GM12878 (cell line): ENCODE measurements around the gene SLC43A3. TPM values are rescaled to one million over a fixed set of nuclear protein-coding genes. Genes with fewer than 3 reads are reported as not detected.

ENCODE experiments used
- ATAC-seq: fragments of 200-7000 bp; cut with Tn5 transposase; 3 replicates; pipeline ENCODE4 v1.9.1; 2020; ENCODE audit warnings: mild to moderate bottlenecking, moderate library complexity
- BruUV-seq: library from RNA; stranded (reverse); fragments of 400-500 nt; replicated peaks from 2 replicates; lab custom pipeline; 2021; lab: Mats Ljungman, UMichigan
- CTCF ChIA-PET: fragments of 300-600 bp; sonication (Branson Sonifier 250); formaldehyde crosslinking; extraction: SDS; loops from one replicate; lab custom pipeline; 2021; ENCODE audit warnings: inconsistent platforms; lab: Yijun Ruan, JAX
- POLR2A ChIA-PET: fragments of 350-600 bp; formaldehyde crosslinking; extraction: SDS; loops from one replicate; lab custom pipeline; 2021; ENCODE audit warnings: inconsistent platforms; lab: Charles Lee
- RAD21 ChIA-PET: fragments of 300-600 bp; sonication (Branson Sonifier 250); formaldehyde crosslinking; loops from one replicate; lab custom pipeline; 2023; ENCODE audit warnings: antibody characterized with exemption; ENCODE audit not compliant: unreplicated experiment; lab: Charles Lee
- SMC1A ChIA-PET: fragments of 300-600 bp; sonication (Branson Sonifier 250); formaldehyde crosslinking; loops from one replicate; lab custom pipeline; 2023; ENCODE audit not compliant: unreplicated experiment, uncharacterized antibody; lab: Charles Lee
- DNase-seq: peaks from one replicate; pipeline ENCODE4 v3.0.0-alpha.2; 2011; ENCODE audit warnings: low read depth, low spot score
- FAIRE-seq: peaks from 3 replicates; lab custom pipeline; 2011; peaks lifted over from hg19 to GRCh38; lab: Jason Lieb, UNC
- H2AFZ ChIP-seq: 2 replicates; pipeline ENCODE4 v1.6.0; 2011; ENCODE audit warnings: low read depth, low read length, control low read depth; ENCODE audit not compliant: control insufficient read depth
- H3K27ac ChIP-seq: 2 replicates; pipeline ENCODE4 v1.5.1; 2011; ENCODE audit warnings: control low read depth; ENCODE audit not compliant: control insufficient read depth, insufficient read depth
- H3K27me3 ChIP-seq, 2 experiments: replicated peaks in 1 of 2; 2 replicates each; pipeline versions ENCODE4 v1.6.0 to v1.6.1; 2011; ENCODE audit warnings: low read length in 1 of 2; ENCODE audit not compliant: control insufficient read depth in 2 of 2, insufficient read depth in 2 of 2
- H3K36me3 ChIP-seq, 2 experiments: 2 replicates each; pipeline ENCODE4 v1.5.1; 2011; ENCODE audit warnings: low read length in 1 of 2; ENCODE audit not compliant: control insufficient read depth in 2 of 2, insufficient read depth in 2 of 2
- H3K4me1 ChIP-seq: 2 replicates; pipeline ENCODE4 v1.6.1; 2011; ENCODE audit warnings: mild to moderate bottlenecking, low read length, moderate library complexity, mixed read lengths; ENCODE audit not compliant: control insufficient read depth, insufficient read depth
- H3K4me2 ChIP-seq: 2 replicates; pipeline ENCODE4 v1.6.0; 2011; ENCODE audit warnings: control low read depth; ENCODE audit not compliant: control insufficient read depth, insufficient read depth
- H3K4me3 ChIP-seq: fragments of 200-600 bp; sonication (generic); 2 replicates; pipeline ENCODE4 v1.5.1; 2016
- H3K79me2 ChIP-seq: 2 replicates; pipeline ENCODE4 v1.6.0; 2011; ENCODE audit warnings: low read length; ENCODE audit not compliant: control insufficient read depth, insufficient read depth
- H3K9ac ChIP-seq: 2 replicates; pipeline ENCODE4 v1.8.0; 2011; ENCODE audit warnings: low read length, control low read depth, mixed read lengths; ENCODE audit not compliant: control insufficient read depth, insufficient read depth
- H3K9me3 ChIP-seq: replicated peaks from 3 replicates; pipeline ENCODE4 v1.5.1; 2011; ENCODE audit warnings: mild to moderate bottlenecking, low read length; ENCODE audit not compliant: control insufficient read depth, insufficient read depth
- H4K20me1 ChIP-seq: 2 replicates; pipeline ENCODE4 v1.6.0; 2011; ENCODE audit not compliant: control insufficient read depth, insufficient read depth
- BHLHE40 ChIP-seq, 2 experiments: fragments of 450-650 bp in 1 of 2; IDR thresholded peaks; 2 replicates each; pipeline ENCODE4 v1.6.1; 2011 to 2017; ENCODE audit warnings: low read depth in 2 of 2, borderline replicate concordance in 1 of 2, improper control_type of control experiment in 1 of 2, low read length in 1 of 2, mild to moderate bottlenecking in 1 of 2
- CBFB ChIP-seq: IDR thresholded peaks from 2 replicates; pipeline ENCODE4 v1.6.1; 2016; ENCODE audit warnings: antibody characterized with exemption, low read depth
- GABPA ChIP-seq: IDR thresholded peaks from 2 replicates; pipeline ENCODE4 v1.6.1; 2014; ENCODE audit warnings: antibody characterized with exemption, low read depth, mild to moderate bottlenecking, inconsistent platforms
- NFIC ChIP-seq: IDR thresholded peaks from 2 replicates; pipeline ENCODE4 v1.6.1; 2012; ENCODE audit warnings: low read depth, mild to moderate bottlenecking, inconsistent platforms, low read length, moderate library complexity
- ZBTB40 ChIP-seq: fragments of 450-650 bp; IDR thresholded peaks from 2 replicates; pipeline ENCODE4 v1.6.1; 2016; ENCODE audit warnings: mild to moderate bottlenecking, moderate library complexity, borderline replicate concordance
- ZNF622 ChIP-seq: fragments of 450-650 bp; IDR thresholded peaks from 2 replicates; pipeline ENCODE4 v1.6.1; 2017; ENCODE audit warnings: mild to moderate bottlenecking, inconsistent platforms
- WGBS: methylation state at CpG from one replicate; pipeline ENCODE4 v1.1.6; 2016; ENCODE audit warnings: low lambda C conversion rate; ENCODE audit not compliant: insufficient replicate concordance, insufficient coverage; ENCODE audit errors: missing lambda C conversion rate; 5-methylcytosine and 5-hydroxymethylcytosine counted together
- in situ Hi-C: fragments of 300-500 bp; cut with MboI; formaldehyde crosslinking; loops from 9 replicates; pipeline ENCODE4 v1.14.3; 2018; ENCODE audit warnings: mixed read lengths
- intact Hi-C: fragments of 100-400 bp; cut with micrococcal nuclease; formaldehyde crosslinking; loops from one replicate; pipeline ENCODE4 v1.14.2; 2022; ENCODE audit not compliant: unreplicated experiment
- polyA plus RNA-seq, 11 experiments: library from polyadenylated mRNA; depleted of rRNA in 4 of 11; unstranded in 6 of 11; stranded (reverse) in 5 of 11; fragments of >200 nt; fragmentation: Nextera tagmentation in 4 of 11; fragmentation: Illumina TruSeq in 1 of 11; extraction: Ambion mirVana in 4 of 11; extraction: Trizol in 1 of 11; gene quantifications; 1 replicate in 1 of 11; 2 replicates in 10 of 11; pipeline versions ENCODE4 v1.2.1 to v1.2.3, GENCODE V29; 2011 to 2016; ENCODE audit warnings: inconsistent platforms in 2 of 11, missing spikeins in 2 of 11, low read depth in 1 of 11
- total RNA-seq, 4 experiments: library from RNA; depleted of rRNA in 3 of 4; stranded (reverse); fragments of >200 nt in 3 of 4; fragmentation: Illumina TruSeq in 1 of 4; extraction: Trizol in 1 of 4; gene quantifications; 2 replicates each; pipeline versions ENCODE4 v1.2.1 to v1.2.3, GENCODE V29; 2013 to 2021
- TF ChIP-seq, protein P1 (sequence below): IDR thresholded peaks from 2 replicates; pipeline ENCODE4 v1.6.1; 2011; ENCODE audit warnings: low read depth, mild to moderate bottlenecking, low read length, moderate library complexity, borderline replicate concordance; ENCODE audit errors: extremely low read depth

The SLC43A3 gene
- total and polyA plus RNA-seq, 10 of the 15 experiments (the other 5 are each of a cell fraction or from before 2014, with no cell fraction given), result 37.5 to 237 (median 132) TPM

DNA sequence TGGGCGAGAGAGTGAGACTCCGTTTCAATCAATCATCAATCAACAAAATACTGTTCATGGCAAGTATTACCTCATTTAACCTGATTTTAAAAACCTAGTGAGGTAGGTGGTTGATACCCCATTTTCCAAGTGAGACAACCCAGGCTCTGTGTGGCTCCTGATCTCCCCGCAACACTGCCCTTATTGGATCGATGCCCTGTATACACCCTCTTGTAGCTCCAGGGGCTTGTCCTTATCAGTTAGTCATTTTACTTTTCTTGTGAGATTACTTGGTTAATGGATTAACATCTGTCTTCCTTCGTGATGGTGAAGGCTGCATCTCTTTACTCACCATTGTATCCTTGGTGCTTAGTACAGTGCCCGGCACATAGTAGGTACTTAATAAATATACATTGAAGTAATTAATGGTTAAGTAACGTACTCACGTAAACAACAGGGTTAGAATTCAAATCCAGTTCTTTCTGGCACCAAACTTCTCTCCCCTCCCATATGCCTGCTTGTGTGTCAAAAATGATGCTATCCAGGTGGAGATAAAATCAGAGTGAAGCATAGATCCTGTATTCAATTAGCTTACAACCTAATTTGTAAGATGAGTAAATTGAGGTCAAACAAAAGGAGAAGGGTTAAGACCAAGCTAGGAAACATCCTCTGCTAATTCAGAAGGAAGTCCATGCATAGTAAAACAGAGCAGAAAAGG is 34.7 kb downstream of the SLC43A3 start (continued):
- TF ChIP-seq BHLHE40 (IDR thresholded peaks at IDR 0.05; ENCODE audit: borderline replicate concordance in 1 of 2, low read depth in 2 of 2, low read length in 1 of 2), result no peak
- TF ChIP-seq, protein P1, sequence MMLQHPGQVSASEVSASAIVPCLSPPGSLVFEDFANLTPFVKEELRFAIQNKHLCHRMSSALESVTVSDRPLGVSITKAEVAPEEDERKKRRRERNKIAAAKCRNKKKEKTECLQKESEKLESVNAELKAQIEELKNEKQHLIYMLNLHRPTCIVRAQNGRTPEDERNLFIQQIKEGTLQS, result no peak

DNA sequence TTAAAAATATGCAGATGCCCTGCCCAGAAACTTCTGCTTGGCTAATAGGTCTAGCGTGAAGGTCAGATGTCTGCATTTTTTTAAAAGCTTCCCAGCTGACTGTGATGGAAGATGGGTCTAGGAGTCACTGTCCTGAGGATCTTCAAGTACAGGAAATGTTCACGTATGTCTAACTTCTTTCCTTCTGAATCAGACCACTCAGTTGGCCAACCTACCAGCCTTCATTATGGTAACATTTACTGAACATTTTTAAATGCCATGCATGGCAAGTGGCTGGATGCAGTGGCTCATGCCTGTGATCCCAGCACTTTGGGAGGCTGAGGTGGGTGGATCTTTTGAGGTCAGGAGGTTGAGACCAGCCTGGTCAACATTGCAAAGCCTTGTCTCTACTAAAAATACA is 35.4 kb downstream of the SLC43A3 start:
- no peak for FAIRE-seq

DNA sequence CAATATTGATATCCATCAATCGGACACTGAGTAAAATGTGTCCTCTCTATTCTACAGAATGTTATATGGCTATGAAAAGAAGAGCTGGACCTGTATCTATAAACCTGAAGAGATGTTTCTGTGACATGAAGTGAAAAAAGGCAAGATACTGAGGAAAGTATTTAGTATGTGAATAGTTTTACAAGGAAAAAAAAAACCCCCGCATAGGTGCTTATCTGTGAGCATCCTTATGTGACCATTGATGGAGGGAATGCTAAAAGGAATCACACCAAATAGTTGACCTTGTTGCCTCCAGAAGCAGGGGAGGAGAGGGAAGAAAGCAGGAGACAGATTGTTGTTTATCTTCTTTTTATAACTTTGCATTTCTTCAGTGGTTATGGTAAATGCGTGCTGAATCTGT is 35.8 kb downstream of the SLC43A3 start:
- H3K27me3 ChIP-seq, result no peaks in the 10 kb centered on the region
- ChIA-PET RAD21 (interaction anchor here (0.6 kb wide), 1 partner anchor 22 kb away, joined by 5 read pairs; no protein-coding TSS in a partner anchor), POLR2A (no interaction called here), CTCF (no interaction called here), SMC1A (no interaction called here)
- no peaks in the 10 kb centered on the region for H3K36me3 ChIP-seq
- no peaks in the 10 kb centered on the region for H4K20me1 ChIP-seq
- no peak for DNase-seq
- no peak overlapping the region for H2AFZ ChIP-seq
- H3K9me3 ChIP-seq, result no peaks in the 10 kb centered on the region
- H3K79me2 ChIP-seq, result no peaks in the 10 kb centered on the region
- no peak overlapping the region for H3K9ac ChIP-seq
- BruUV-seq, result no TSS peak
- H3K4me1 ChIP-seq, result no peaks in the 10 kb centered on the region
- intact Hi-C loops, result no loop called here
- WGBS, result 99% methylated on average over 3 of the region's 3 CpGs
- ATAC-seq, result no peak
- no peak for FAIRE-seq
- in situ Hi-C loops, result no loop called here
- no peak overlapping the region for H3K4me3 ChIP-seq
- H3K4me2 ChIP-seq, result no peak overlapping the region
- H3K27ac ChIP-seq, result no peak overlapping the region
- TF ChIP-seq ZBTB40, result no peak
- TF ChIP-seq ZNF622, result no peak
- TF ChIP-seq NFIC, result no peak

More for the DNA sequence above, 35.4 kb downstream of the SLC43A3 start:
- no TSS peak for BruUV-seq
- no peak for ATAC-seq
- ChIA-PET RAD21 (interaction anchor here (0.6 kb wide), 1 partner anchor 21 kb away, joined by 5 read pairs; no protein-coding TSS in a partner anchor), POLR2A (no interaction called here), SMC1A (no interaction called here), CTCF (no interaction called here)
- DNase-seq, result no peak
- no peak overlapping the region for H3K4me2 ChIP-seq
- in situ Hi-C loops (no loop called here), intact Hi-C loops (no loop called here)
- H3K9me3 ChIP-seq, result no peaks in the 10 kb centered on the region
- WGBS, result 53% methylated on average over 2 of the region's 2 CpGs
- H3K4me1 ChIP-seq, result no peaks in the 10 kb centered on the region
- H3K79me2 ChIP-seq, result no peaks in the 10 kb centered on the region
- no peak overlapping the region for H2AFZ ChIP-seq
- no peaks in the 10 kb centered on the region for H4K20me1 ChIP-seq
- no peaks in the 10 kb centered on the region for H3K36me3 ChIP-seq
- no peak for TF ChIP-seq CBFB
- TF ChIP-seq GABPA, result no peak
- H3K27ac ChIP-seq, result no peak overlapping the region
- no peaks in the 10 kb centered on the region for H3K27me3 ChIP-seq
- no peak overlapping the region for H3K4me3 ChIP-seq
- H3K9ac ChIP-seq, result no peak overlapping the region
